Fibroblast of upper back skin (primary cell): Measurements from ENCODE around the gene ADIPOR2.

Experiments used
- DNase-seq: peaks from one replicate; pipeline ENCODE4 v3.0.0-alpha.2; 2013

ADIPOR2 gene

GRCh38 chr12:1737652-1738286 is 46.9 kb downstream of the ADIPOR2 start:
- no peak for DNase-seq

- DNase-seq, result no peak
Observed at GRCh38 chr12:1738446-1738845, 47.6 kb downstream of the ADIPOR2 start.

GRCh38 chr12:1739368-1739767 is 48.5 kb downstream of the ADIPOR2 start:
- DNase-seq, result no peak

DNA sequence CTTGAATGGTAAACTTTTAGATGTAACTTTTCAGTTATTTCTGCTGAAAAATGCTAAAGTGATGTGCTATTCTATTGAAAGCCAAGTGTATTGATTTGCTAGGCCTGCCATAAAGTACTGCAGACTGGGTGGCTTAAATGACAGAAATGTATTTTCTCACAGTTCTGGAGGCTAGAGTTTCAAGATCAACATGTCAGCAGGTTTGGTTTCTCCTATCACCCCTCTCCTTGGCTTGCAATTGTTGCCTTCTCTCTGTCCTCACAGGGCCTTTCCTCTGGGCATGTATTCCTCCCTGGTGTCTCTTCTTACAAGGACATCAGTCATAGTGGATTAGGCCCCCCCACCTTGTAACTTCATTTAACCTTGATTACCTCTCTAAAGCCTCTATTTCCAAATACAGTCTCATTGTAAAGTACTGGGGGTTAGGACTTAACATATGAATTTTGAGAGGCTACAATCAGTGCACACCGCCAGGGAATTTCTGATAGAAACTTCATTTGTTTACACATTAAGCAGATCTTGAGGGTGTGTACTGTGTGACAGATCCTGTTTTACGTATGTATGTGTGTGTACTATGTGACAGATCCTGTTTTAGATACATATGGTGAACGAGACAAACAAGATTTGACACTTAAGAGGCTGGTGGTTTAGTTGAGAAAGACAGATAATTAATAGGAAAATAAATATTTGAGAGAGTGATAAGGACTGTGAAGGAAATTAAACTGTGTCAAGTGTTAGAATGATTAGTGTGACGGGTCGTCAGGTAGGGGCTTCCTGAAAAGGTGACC is 49.5 kb downstream of the ADIPOR2 start:
- no peak for DNase-seq

- peak; percentile 12 for DNase-seq
Observed at GRCh38 chr12:1741154-1741949, 50.5 kb downstream of the ADIPOR2 start.

- DNase-seq, result peak; percentile 5
Observed at GRCh38 chr12:1744932-1745331, 54.1 kb downstream of the ADIPOR2 start.

GRCh38 chr12:1747609-1748008 is 56.7 kb downstream of the ADIPOR2 start:
- no peak for DNase-seq

GRCh38 chr12:1749019-1749418 is 58.1 kb downstream of the ADIPOR2 start:
- DNase-seq, result no peak

GRCh38 chr12:1750300-1750699 is 59.4 kb downstream of the ADIPOR2 start:
- no peak for DNase-seq

GRCh38 chr12:1758376-1758775 is 67.5 kb downstream of the ADIPOR2 start:
- DNase-seq, result no peak

GRCh38 chr12:1758887-1759286 is 68.0 kb downstream of the ADIPOR2 start:
- no peak for DNase-seq

DNA sequence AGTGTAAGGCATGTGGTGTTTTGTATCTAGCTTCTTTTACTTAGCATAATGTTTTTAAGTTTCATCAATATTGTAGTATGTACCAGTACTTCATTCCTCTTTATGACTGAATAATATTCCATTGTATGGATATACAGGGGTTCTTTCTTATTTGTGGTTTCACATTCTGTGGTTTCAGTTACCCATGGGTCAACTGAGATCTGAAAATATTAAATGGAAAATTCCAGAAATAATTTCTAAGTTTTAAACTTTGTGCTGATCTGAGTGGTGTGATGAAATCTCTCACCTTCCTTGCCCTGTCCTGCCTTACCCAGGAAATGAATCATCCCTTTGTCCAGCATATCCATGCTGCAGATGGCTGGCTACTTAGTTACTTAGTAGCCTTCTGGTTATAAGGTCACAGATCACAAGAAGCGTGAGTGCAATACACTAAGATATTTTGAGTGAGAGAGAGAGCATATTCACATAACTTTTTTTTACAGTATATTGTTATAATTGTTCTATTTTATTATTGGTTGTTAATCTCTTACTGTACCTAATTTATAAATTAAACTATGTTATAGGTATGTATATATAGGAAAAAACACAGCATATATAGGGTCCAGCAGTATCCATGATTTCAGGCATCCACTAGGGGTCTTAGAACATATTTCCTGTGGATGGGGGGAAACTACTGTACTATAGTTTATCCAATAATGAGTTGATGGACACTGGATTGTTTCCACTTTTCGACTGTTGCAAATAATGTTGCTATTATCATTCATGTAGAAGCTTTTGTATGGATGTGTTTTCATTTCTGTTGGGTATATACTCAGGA is 69.9 kb downstream of the ADIPOR2 start:
- peak; percentile 28 for DNase-seq

DNA sequence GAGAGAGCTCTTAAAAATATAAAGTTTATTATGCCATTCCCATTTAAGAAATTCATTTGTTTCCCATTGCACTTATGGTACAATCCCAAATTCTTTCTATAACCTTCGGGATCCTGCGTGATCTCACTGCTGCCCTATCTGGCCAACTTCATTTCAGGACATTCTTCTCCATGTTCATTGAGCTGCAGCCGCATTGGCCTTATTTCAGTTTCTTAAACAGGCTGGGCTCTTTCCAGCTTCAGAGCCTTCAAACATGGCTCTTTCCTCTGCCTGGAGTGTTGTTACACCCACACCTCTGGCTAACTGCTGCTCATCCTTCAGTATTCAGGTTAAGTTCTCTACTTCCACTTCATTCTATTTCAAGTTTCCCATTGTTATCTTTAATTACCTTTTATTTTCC is 71.0 kb downstream of the ADIPOR2 start:
- DNase-seq, result no peak

DNA sequence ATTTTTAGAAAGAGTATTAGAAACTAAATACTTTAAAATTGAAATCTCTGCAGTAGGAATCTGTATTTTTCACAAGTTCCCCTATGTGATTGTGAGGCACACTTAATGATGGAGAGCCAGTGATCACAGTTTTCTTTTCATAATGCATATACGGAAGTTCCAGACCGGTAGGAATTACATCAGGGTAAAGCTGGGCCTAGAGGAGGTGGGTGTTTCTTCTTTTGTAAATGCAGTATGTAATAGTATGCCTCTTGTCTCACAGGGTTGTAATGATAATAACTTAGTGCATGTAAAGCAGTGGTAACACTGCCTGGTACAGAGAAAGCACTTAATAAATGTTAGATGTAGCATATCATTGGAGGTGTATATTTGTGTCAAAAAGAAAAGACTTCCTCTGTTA is 72.3 kb downstream of the ADIPOR2 start:
- no peak for DNase-seq

- DNase-seq, result no peak
Observed at GRCh38 chr12:1766110-1766509, 75.2 kb downstream of the ADIPOR2 start.

GRCh38 chr12:1767407-1768090 is 76.7 kb downstream of the ADIPOR2 start:
- no peak for DNase-seq

DNA sequence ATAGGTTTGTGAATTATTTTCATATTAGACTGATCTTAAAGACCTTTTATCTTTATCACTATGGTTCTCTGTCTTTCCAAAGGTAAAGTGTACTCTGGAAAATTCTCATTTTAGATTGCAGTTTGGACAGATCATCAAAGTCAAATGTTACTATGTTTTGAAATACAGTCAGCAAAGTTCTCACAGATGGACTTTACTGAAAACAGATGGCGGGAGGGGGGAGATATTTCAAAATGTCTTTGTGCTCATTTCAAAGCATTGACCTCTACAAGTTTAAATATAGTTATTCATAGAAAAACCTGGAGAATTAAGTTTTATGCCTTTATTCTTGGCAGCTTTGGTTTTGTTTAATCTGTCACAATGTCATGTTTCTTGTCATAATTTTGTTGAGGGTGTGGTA is 77.7 kb downstream of the ADIPOR2 start:
- DNase-seq, result peak; percentile 20

- no peak for DNase-seq
Observed at GRCh38 chr12:1769809-1770494, 79.1 kb downstream of the ADIPOR2 start.

GRCh38 chr12:1773937-1774655 is 83.2 kb downstream of the ADIPOR2 start:
- DNase-seq, result no peak

DNA sequence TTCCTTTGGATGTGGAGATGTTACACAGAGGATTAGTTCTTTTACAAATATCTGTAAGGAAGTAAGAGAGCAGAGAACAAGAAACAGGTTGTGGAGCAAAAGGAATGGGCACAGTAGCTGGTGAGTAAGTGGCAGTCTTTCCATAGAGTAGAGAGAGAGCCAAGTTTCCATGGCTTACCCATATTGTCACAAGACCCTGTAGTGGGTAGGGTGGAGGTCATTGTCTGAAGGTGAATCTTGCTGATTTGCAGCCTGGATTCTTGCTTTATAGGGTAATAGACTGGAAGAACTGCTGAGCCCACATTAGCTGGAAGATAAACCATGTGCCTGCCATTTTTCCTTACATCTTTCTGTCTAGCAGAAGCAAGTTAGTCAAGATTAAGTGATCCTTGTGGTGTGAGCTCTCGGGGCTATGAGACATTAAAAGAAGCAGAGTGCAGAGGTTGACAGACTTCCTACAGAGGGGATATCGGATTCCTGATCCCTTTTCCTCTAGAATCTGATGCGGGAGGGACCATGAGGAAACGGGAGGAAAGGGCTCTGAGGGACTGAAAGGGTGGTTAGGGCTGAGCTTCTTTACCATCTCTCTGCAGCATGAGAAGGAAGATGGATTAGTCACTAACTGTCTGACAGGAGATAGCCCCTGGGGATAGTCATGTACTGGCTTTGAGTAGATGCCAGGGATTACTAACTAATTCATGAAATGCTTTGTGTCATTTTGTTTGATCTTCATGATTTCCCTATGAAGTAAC is 85.5 kb downstream of the ADIPOR2 start:
- DNase-seq, result peak; percentile 86
